ACHN (cell line): ENCODE measurements around the gene WSCD1.

ENCODE experiments used
- DNase-seq: peaks from one replicate; pipeline ENCODE4 v3.0.0-alpha.2; 2015
- in situ Hi-C: cut with HindIII; loops from 2 replicates; pipeline ENCODE4 v1.10.0; 2017; ENCODE audit warnings: low sequenced_read_pairs, low pct_ligation_motif_present, low pct_unique_long_range_greater_than_20kb

Gene WSCD1

DNA sequence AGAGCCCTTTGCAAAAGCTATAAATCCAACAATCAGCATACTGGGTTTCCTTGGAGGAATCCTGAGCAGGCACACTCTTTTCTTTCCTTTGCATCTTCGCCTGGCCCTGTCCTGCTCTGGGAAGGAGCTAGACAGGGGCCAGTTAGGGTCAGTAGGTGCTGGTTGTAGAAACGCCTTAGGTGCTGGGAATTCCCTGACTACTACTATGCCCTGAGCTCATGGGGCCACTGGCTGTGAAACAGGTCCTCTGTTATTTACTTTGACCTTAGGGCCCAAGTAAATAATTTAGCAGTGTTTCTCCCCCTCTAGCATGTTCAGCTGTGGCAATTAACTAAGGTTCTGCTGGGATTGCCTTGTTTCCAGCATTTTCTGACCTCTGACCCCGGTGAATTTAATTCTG, 15.8 kb upstream of the WSCD1 start:
- no peak for DNase-seq
- in situ Hi-C loops, result no loop called here

DNA sequence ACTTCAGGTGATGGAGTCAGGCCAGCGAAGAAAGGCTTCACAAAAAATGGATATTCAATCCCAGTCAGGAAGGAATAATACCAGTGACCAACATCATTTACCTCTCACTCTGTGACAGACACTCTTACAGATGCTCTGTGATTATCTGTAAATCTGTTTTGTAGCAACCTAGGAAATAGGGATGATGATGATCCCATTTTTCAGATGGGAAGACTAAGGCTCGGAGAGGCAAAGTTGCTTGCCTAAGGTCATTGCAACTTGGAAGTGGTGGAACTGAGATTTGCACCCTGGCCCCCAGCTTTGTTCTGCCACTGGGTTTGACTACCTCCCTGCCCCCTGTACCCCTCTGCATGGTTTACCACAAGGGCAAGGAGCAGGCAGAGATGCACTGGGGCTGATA, 14.1 kb upstream of the WSCD1 start:
- in situ Hi-C loops, result no loop called here
- no peak for DNase-seq

DNA sequence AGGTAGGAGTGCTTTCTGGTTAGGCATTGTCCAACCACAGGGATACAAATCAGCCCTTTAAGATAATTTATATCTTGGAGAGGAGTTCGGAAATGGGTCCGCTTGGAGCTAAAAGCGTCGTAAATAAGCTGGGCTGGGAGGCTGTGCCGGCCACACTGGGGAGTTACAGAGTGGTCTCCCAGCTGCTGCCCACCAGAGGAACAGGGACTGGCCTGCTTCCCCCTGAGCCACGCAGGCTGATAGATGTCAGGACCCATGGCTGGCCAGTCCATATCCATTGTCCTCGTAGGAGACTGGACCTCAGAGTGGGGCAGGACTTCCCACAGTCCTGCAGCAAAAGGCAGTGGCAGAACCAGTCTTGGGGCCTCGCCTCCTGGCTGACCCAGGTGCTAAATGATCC, 12.6 kb upstream of the WSCD1 start:
- DNase-seq, result no peak
- in situ Hi-C loops, result no loop called here

DNA sequence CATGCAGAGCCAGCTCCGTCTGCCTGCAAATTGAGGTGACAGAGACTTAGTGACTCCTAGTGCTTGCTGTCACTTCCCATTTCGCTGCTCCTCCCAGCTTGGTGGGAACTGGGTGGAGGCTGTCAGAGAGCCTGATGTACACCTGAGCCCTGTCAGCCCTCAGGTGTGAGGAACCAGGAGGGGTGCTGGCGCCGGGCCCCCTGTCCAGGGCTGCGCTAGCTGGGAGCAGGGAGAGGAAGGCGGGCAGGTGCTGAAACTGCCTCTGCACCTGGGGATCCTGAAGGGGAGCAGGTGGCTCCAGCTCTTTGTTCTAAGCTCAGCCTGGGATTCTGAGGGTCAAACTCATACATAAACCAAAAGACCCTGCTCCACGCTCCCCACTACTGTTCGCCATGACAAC, 10.8 kb upstream of the WSCD1 start:
- in situ Hi-C loops, result no loop called here
- DNase-seq, result no peak

DNA sequence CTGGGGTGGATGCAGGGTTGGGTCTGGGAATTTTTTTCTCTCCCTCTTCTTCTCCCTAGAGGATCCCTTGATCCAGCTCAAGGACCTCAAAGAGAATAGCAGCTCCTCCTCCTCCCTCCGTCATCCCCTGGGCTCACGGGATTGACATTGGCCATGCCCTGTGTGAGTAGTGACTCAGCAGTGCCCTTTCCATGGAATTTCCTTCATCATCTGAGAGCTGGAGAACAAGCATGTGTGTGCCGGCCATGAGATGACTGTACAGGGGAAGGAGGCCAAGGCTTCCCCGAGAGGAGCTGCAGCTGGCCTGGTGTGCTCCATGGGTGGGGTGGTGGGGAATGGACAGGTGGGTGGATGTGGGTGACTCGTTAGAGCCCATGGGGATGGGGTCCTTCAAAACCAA, 8.9 kb upstream of the WSCD1 start:
- DNase-seq, result peak; percentile 80
- in situ Hi-C loops, result no loop called here

DNA sequence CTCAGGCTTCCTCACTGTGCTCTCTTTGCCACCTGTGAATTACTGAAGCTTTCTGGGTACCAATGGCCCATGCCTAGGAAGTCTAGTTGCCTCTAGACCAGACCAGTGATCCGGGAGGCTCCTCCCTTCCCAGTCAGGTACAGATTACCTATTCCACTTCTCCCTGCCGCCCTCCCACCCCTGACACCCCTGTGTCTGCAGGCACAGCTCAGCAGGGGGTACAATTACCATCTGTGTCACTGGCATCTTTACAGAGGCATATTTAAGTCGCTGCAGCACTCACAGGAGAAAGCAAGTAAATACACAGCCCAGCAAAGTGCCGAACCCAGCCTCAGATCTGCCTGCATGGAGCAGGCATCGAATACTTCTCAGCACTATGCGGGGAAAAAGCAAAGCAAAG, 5.3 kb upstream of the WSCD1 start:
- no peak for DNase-seq
- in situ Hi-C loops, result no loop called here

DNA sequence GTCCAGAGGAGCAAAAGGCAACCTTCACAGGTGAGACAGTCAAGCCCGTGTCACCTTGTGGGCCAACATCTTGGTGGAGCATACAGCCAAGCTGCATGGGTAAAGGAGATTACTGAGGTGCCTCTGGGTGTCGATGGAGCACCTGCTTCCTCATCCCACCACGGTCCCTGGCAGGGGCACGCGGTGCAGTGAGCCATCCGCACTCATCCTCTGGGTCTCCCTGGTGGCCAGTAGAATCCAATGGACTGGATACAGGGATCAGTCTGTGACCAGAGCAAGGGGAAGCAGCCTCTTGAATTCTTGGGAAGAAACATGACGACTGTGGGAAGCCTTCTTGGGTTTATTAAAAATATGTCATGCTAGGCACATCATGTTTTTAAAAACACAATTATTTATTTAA, 4.8 kb upstream of the WSCD1 start:
- no peak for DNase-seq

DNA sequence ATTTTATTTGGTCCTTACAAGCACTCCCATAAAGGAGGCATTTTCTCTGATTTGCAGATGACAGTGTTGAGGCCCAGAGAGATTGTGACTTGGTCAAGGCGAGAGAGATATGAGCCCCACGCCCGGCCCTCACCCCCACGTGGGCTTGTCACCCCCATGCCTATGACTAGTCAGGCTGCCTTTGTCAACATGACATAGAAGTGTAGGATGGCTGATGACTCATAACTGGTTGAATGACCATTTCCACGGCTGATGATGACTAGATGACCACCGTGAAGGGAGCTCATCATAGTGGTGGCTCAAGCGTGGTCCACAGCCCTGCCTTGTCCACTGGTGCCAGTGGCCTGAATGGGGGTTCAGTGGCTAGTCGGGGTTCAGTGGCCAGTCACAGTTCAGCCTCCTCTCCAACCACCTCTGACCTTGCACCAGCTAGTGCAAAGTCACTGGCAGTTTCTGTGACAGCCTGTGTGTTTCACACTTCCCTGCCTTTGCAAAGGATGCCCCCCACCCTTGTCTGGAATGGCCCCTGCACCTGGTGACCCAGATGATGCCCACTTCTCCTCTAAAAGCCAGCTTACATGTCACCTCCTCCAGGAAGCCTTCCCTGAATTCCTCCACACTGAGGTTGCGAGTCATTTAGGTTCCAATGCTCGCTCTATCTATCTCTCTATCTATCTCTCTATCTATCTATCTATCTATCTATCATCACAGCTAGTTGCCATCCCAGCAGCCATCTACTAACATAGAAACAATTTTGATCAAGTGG, 3.8 kb upstream of the WSCD1 start:
- in situ Hi-C loops, result no loop called here
- no peak for DNase-seq

More for the DNA sequence above, 4.8 kb upstream of the WSCD1 start:
- in situ Hi-C loops, result no loop called here

DNA sequence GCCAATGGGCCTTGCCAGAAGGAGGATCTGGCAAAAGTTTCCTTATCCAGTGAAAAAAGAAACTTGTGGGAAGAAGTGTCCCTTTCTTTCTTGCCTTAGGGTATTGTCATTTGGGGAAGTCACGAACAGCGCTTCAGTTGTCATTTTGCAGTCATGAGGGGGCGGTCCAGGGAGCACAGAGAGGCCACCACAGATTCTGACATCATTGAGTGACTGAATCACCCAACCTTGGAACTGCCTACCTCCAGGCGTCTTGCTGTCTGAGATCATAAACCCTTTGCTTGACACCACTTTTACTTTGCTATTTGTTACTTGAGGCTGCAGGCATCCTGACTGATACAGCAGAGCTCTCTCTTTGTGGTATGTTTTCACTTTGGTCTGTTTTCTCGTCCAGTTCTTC, 3.1 kb upstream of the WSCD1 start:
- DNase-seq, result no peak
- in situ Hi-C loops, result no loop called here

DNA sequence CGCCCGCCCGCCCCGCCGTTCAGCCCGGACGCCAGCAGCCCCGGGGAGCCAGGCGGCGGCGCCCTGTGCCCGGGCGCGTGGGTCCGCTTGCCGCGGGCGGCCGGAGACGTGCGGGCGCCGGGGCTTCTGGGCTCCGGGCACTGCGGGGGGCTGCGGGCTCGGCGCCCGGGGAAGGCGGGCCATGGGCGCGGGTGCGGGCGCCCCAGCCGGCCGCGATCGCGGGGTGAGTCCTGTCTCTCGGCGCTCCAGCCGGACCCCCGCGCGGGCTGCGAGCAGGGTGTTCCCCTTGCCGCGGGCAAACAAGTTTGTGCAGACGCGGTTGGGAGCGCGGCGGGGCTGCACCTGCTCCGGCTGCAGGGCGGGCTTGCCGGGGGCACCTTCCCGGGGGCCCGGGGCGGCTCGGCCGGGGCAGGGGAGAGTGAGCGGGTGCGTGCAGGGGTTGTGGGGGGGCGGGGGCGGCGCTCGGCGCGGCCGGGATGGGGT, 292 bp downstream of the WSCD1 start:
- in situ Hi-C loops, result no loop called here
- peak; percentile 7 for DNase-seq

DNA sequence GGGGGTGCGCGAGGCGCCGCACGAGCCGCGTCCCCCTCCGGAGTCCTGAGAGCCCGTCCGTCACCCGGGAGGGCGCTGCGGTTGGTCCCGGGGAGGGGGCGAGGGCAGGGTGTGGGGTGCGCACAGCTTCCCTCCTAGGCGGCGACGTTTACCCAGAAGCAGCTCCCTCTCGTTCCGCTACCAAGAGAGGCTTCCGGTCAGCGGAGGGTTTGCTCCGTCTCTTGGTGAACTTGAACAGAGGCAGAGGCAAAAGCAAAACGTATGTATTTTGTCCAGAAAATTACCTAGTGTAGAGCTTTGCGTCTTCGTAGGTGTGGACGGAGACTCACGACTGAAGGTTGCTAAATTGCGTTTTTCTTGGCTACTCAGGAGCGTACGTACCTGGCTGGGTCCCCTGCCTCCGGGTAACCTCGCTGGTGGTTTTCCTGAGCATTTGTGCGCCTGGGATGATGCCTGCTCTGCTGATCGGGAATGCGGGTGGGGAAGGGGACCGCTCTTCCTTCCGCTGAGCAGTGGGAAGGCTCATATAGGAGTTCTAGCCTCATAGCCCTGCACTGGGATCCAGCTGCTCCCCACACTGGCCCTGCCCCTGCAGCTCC, 833 bp downstream of the WSCD1 start:
- in situ Hi-C loops, result no loop called here
- DNase-seq, result peak; percentile 44

DNA sequence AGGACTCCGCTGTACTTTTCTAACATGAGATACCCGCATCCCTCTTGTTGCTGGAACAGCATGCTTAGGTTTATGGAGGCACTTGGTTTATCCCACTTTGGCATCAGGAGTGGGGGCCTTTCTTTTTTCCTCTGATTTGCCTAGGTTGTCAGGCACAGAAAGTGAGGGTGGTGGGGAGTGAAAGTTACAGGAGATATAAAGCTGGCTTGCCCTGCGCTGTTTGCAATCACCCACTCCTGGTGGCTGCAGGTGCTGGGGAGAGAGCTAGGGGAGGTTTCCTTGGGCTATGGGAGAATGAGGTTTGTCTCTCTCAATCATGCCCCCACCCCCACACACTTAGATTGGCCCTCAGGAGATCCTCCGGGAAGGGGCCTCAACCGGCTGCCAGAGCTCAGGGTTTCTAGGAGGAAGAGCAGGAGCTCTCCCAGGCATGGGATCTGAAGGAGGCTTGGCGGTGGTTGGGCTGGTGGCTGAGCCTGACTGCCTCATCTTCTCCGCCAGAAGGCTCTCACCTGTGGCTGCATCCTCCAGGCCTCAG, 1.4 kb downstream of the WSCD1 start:
- in situ Hi-C loops, result no loop called here
- no peak for DNase-seq

DNA sequence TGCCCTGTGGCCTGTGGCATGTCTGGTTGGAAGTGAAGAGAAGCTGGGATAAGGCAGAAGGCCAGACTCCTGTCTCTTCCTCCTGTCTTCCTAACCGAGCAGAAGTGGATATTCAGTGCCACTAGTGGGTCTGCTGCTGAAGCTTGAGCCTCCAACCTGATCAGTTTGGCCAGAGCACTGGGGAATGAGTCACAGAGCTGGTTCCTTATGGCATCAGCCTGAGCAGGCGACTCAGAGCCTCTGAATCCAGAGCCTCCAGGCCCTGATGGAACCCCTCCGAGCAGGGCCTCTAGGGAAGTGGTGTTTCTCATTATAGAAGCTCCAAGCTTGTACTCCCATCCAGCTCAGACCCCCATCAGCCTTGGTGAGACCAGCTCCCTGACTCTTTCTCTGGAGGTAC, 2.0 kb downstream of the WSCD1 start:
- peak; percentile 49 for DNase-seq
- in situ Hi-C loops, result no loop called here

DNA sequence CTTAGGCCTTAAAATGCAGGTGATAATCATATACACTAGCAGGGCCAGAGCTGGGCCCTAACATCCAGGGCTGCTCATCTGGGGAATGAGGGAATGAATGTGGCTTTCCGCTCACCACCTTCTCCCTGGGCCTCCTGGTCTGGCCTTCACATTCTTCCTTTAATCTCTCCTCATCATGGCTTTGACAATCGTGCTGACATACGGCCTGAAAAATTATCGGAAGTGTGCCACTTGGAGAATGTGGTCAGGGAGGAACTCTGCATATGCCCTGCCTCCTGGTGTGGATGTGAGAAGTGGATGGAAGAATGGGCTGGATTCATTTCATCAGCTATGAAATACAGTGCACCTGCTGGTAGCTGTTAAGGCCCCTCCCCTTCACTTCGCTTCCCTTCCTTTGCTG, 2.4 kb downstream of the WSCD1 start:
- DNase-seq, result no peak
- in situ Hi-C loops, result no loop called here

DNA sequence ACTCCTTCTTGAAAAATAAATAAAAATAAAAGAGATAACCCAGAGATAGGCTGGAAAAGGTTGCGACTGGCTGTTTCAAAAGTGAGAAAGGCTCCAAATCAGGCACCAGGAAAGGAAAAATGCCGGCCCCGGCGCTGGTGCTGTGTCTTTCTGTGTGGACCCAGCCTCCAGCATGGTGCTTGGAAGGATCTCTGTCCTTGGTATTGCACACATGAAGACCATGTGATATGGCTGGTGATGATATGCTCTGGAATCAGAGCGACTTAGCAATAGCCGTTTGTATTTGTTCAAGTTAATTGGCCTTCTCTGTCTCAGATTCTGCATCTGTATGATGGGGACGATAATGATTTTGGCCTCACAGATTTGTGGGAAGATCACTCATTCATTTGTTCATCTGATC, 3.4 kb downstream of the WSCD1 start:
- in situ Hi-C loops, result no loop called here
- no peak for DNase-seq

DNA sequence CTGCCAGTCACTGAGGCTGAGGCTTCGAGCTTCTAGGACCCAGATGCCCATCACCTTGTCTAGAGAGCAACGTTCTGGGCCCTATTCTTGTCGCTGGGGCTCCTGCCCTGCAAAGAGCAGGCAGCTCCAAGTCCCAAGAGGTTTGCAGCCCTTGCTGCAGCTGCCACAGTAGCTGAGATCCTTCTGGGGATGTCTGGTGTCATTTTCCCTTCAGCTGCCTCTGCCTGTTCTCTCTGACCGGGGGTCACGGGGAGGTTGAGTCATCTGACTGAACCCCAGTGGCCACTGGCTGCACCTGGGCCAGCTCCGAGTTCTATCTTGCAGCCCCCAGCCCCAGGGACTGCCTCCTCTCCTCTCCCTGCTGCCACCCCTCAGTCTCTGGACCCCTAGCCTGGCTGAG, 4.9 kb downstream of the WSCD1 start:
- in situ Hi-C loops, result no loop called here
- no peak for DNase-seq

DNA sequence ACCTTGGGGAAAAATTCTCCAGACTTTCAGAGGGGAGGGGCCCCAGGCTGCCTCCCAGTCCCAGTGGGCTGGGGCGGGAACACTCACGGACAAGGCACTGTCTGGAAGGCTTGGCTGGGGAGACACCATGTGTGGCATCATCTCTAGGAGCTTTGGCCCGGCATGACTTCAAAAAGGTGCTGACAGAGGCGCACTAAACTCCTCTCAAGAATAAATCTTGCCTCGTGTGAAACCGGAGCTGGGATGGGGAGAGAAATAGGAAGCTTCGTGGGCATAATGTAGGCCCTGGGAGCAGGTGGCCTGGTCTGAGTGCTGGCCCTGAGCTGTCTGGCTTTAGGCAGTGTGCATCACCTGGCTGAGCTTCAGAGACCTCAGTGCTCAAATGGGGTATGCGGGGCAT, 5.7 kb downstream of the WSCD1 start:
- DNase-seq, result no peak
- in situ Hi-C loops, result no loop called here

DNA sequence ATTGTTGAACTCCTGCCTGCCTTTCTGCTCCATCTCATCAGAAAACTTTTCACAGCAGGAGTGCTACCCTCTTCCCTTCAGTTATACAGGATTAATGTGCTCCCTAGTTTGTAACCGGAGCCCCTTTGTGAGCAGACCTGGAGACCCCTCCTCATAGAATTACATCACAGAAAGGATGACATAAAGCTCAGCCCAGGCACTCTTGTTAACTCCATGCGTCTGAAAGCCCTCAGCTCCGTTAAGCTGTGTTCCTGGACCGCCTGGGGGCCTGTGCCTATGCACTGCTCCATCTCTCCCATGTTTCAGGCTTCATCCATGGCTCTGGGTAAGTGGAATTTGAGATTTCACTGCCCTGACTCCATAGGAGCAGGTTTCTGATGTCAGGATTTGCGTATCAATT, 7.6 kb downstream of the WSCD1 start:
- in situ Hi-C loops, result no loop called here
- DNase-seq, result no peak

DNA sequence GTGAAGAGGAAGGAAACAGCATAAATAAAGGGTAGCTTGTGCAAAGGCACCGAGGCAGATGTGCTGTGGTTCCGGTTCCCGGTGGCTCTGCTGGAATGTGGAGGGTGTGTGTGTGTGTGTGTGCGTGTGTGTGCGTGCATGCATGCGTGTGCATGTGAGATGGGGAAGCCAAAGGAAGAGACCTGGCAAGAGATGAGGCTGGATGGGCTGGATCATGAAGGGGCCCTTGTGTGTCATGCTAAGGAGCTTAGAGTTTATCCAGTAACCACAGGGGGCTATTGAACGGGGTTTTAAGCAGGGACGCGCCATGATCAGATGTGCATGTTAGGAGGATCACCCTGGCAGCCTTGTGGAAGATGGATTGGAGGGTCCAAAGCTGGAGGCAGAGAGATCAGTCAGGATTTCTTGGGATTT, 8.3 kb downstream of the WSCD1 start:
- DNase-seq, result no peak
- in situ Hi-C loops, result no loop called here
